PC-9 (cell line): ENCODE measurements around the gene SPPL2C. TPM values are rescaled to one million over a fixed set of nuclear protein-coding genes. Genes with fewer than 3 reads are reported as not detected.

Source experiments
- Bru-seq: library from RNA; stranded (reverse); fragments of 400-500 nt; gene quantifications from one replicate; lab custom pipeline; 2021; lab: Mats Ljungman, UMichigan
- BruChase-seq, 2 experiments: library from RNA; stranded (reverse); fragments of 400-500 nt; gene quantifications; one replicate each; lab custom pipeline; 2021; lab: Mats Ljungman, UMichigan
- BruUV-seq: library from RNA; stranded (reverse); fragments of 400-500 nt; replicated peaks from 2 replicates; lab custom pipeline; 2021; lab: Mats Ljungman, UMichigan
- CTCF ChIA-PET: fragments of 300-600 bp; sonication (Branson Sonifier 250); formaldehyde crosslinking; loops from one replicate; lab custom pipeline; 2022; ENCODE audit warnings: antibody characterized with exemption; lab: Charles Lee
- POLR2A ChIA-PET: fragments of 300-600 bp; sonication (Branson Sonifier 250); formaldehyde crosslinking; loops from one replicate; lab custom pipeline; 2022; ENCODE audit warnings: antibody characterized with exemption; ENCODE audit not compliant: unreplicated experiment; lab: Charles Lee
- DNase-seq, 2 experiments: peaks; one replicate each; pipeline versions ENCODE4 v3.0.0 to v3.0.0-alpha.2; 2015 to 2022; ENCODE audit warnings: mixed read lengths in 1 of 2
- H2AFZ ChIP-seq: fragments of 200-600 bp; sonication (generic); 2 replicates; pipeline ENCODE4 v1.8.1; 2017; ENCODE audit warnings: antibody characterized with exemption
- H3F3A ChIP-seq: fragments of 200-600 bp; sonication (generic); 2 replicates; pipeline ENCODE4 v1.8.1; 2017; ENCODE audit warnings: antibody characterized with exemption, mild to moderate bottlenecking, low read depth; ENCODE audit not compliant: insufficient read depth
- H3K27ac ChIP-seq: fragments of 200-600 bp; sonication (generic); 2 replicates; pipeline ENCODE4 v1.6.1; 2016; ENCODE audit warnings: mixed run types
- H3K27me3 ChIP-seq: fragments of 200-600 bp; sonication (generic); 2 replicates; pipeline ENCODE4 v1.6.1; 2016; ENCODE audit warnings: low read depth, mixed run types; ENCODE audit not compliant: insufficient read depth
- H3K36me3 ChIP-seq: fragments of 200-600 bp; sonication (generic); 2 replicates; pipeline ENCODE4 v1.6.1; 2016; ENCODE audit warnings: low read depth, mixed run types
- H3K4me1 ChIP-seq: fragments of 200-600 bp; sonication (generic); replicated peaks from 2 replicates; pipeline ENCODE4 v1.6.1; 2016; ENCODE audit warnings: mixed run types; ENCODE audit not compliant: insufficient read depth
- H3K4me2 ChIP-seq: fragments of 200-600 bp; sonication (generic); 2 replicates; pipeline ENCODE4 v1.6.1; 2017; ENCODE audit warnings: mixed run types
- H3K4me3 ChIP-seq: fragments of 200-600 bp; sonication (generic); 2 replicates; pipeline ENCODE4 v1.6.1; 2016; ENCODE audit warnings: mixed run types
- H3K79me2 ChIP-seq: fragments of 200-600 bp; sonication (generic); 2 replicates; pipeline ENCODE4 v1.6.1; 2017; ENCODE audit warnings: low read depth, mixed run types
- H3K9me2 ChIP-seq: fragments of 200-600 bp; sonication (generic); 2 replicates; pipeline ENCODE4 v1.8.1; 2017; ENCODE audit warnings: mild to moderate bottlenecking; ENCODE audit not compliant: insufficient read depth
- H3K9me3 ChIP-seq: fragments of 200-600 bp; sonication (generic); 2 replicates; pipeline ENCODE4 v1.8.1; 2016; ENCODE audit warnings: low read depth; ENCODE audit not compliant: insufficient read depth
- H4K20me1 ChIP-seq: fragments of 200-600 bp; sonication (generic); 2 replicates; pipeline ENCODE4 v1.8.1; 2017; ENCODE audit not compliant: insufficient read depth
- CTCF ChIP-seq: fragments of 200-600 bp; sonication (generic); conservative IDR thresholded peaks from 2 replicates; pipeline ENCODE4 v1.6.1; 2017; ENCODE audit warnings: mixed run types, antibody characterized with exemption, mild to moderate bottlenecking, moderate library complexity
- EZH2 ChIP-seq: fragments of 200-600 bp; sonication (generic); IDR thresholded peaks from 2 replicates; pipeline ENCODE4 v1.8.0; 2017; ENCODE audit warnings: antibody characterized with exemption, low read depth
- intact Hi-C: fragments of 100-400 bp; cut with micrococcal nuclease; formaldehyde crosslinking; loops from one replicate; pipeline ENCODE4 v1.10.0; 2022; ENCODE audit not compliant: unreplicated experiment
- long read RNA-seq: library from polyadenylated mRNA; stranded (forward); transcript quantifications from one replicate; pipeline ENCODE4 v2.0.0, GENCODE V29; 2022
- total RNA-seq: library from RNA; stranded (reverse); gene quantifications from 2 replicates; pipeline ENCODE4 v1.2.3, GENCODE V29; 2021

Gene SPPL2C
- not detected in 2 replicates for total RNA-seq
- not detected for Bru-seq, nascent RNA
- BruChase-seq, experiment 1, labeled RNA remaining after a 2-hour chase: not detected
- not detected for BruChase-seq, experiment 2, labeled RNA remaining after a 6-hour chase
- long read RNA-seq: 0 reads

- POLR2A ChIA-PET: no interaction called here
- Histone ChIP-seq H3K27me3 (peaks cover 88% of the 10 kb centered on the region), H3K36me3 (no peaks in the 10 kb centered on the region), H4K20me1 (no peaks in the 10 kb centered on the region), H3K9me2 (no peaks in the 10 kb centered on the region), H3K9me3 (no peaks in the 10 kb centered on the region), H3K79me2 (no peaks in the 10 kb centered on the region), H2AFZ (no peak within 1 kb of the TSS), H3K4me2 (no peak within 1 kb of the TSS), H3K27ac (no peak within 1 kb of the TSS), H3K4me1 (no peaks in the 10 kb centered on the region), H3K4me3 (no peak within 1 kb of the TSS), H3F3A (no peaks in the 10 kb centered on the region)
- no peak for DNase-seq
- CTCF ChIA-PET: no interaction called here
- no TSS peak for BruUV-seq
- intact Hi-C loops: no loop called here
- TF ChIP-seq EZH2: no peak
Observed at GRCh38 chr17:45844695-45845375, at the start of gene SPPL2C. SPPL2C (plus strand) TSS chr17:45844881; CDS start chr17:45844907, 26 bp downstream.

- no TSS peak for BruUV-seq
- H3K36me3 ChIP-seq: no peaks in the 10 kb centered on the region
- no peak overlapping the region for H3K4me3 ChIP-seq
- CTCF ChIA-PET: interaction anchor here (0.6 kb wide), 1 partner anchor 375 kb away, joined by 3 read pairs; no protein-coding TSS in a partner anchor
- H4K20me1 ChIP-seq: peaks cover 3% of the 10 kb centered on the region; the same call in 1 of the 2 replicates
- TF ChIP-seq CTCF (no peak), EZH2 (no peak)
- no peaks in the 10 kb centered on the region for H3K79me2 ChIP-seq
- intact Hi-C loops: no loop called here
- H3K4me1 ChIP-seq: no peaks in the 10 kb centered on the region
- no peak overlapping the region for H3K4me2 ChIP-seq
- no peak overlapping the region for H3K27ac ChIP-seq
- no peak overlapping the region for H2AFZ ChIP-seq
- H3K27me3 ChIP-seq: peaks cover 95% of the 10 kb centered on the region
- no peak for DNase-seq
- no peaks in the 10 kb centered on the region for H3K9me3 ChIP-seq
- POLR2A ChIA-PET: no interaction called here
- H3F3A ChIP-seq: no peaks in the 10 kb centered on the region
- H3K9me2 ChIP-seq: no peaks in the 10 kb centered on the region
Observed at GRCh38 chr17:45800816-45801215, 43.9 kb upstream of the SPPL2C start.

GRCh38 chr17:45801421-45801820 is 43.3 kb upstream of the SPPL2C start:
- no peak for TF ChIP-seq CTCF
- TF ChIP-seq EZH2: no peak
- DNase-seq: no peak
- Histone ChIP-seq H3F3A (no peaks in the 10 kb centered on the region), H3K9me3 (no peaks in the 10 kb centered on the region), H3K4me3 (no peak overlapping the region), H2AFZ (no peak overlapping the region), H3K36me3 (no peaks in the 10 kb centered on the region), H4K20me1 (peaks cover 3% of the 10 kb centered on the region; the same call in 1 of the 2 replicates), H3K79me2 (no peaks in the 10 kb centered on the region), H3K4me1 (no peaks in the 10 kb centered on the region), H3K27me3 (peaks cover 95% of the 10 kb centered on the region), H3K27ac (no peak overlapping the region), H3K9me2 (no peaks in the 10 kb centered on the region), H3K4me2 (no peak overlapping the region)
- no TSS peak for BruUV-seq
- ChIA-PET POLR2A (no interaction called here), CTCF (interaction anchor here (0.6 kb wide), 1 partner anchor 376 kb away, joined by 3 read pairs; no protein-coding TSS in a partner anchor)
- intact Hi-C loops: no loop called here
